Bronchial epithelial cell (primary cell): ENCODE results near the gene WDR18. TPM values are rescaled to one million over a fixed set of nuclear protein-coding genes. Genes with fewer than 3 reads are reported as not detected.

Source experiments
- DNase-seq: peaks from one replicate; pipeline ENCODE4 v3.0.0-alpha.2; 2010; ENCODE audit warnings: low read depth
- FAIRE-seq: peaks from 2 replicates; lab custom pipeline; 2011; peaks lifted over from hg19 to GRCh38; lab: Jason Lieb, UNC
- H3K27me3 ChIP-seq: 2 replicates; pipeline ENCODE4 v1.5.1; 2011; ENCODE audit warnings: low read length; ENCODE audit not compliant: control insufficient read depth, insufficient read depth
- H3K36me3 ChIP-seq: 2 replicates; pipeline ENCODE4 v1.5.1; 2011; ENCODE audit warnings: low read length; ENCODE audit not compliant: control insufficient read depth, insufficient read depth
- H3K4me3 ChIP-seq: 2 replicates; pipeline ENCODE4 v1.5.1; 2011; ENCODE audit warnings: mild to moderate bottlenecking, low read depth, low read length, control low read depth
- total RNA-seq: library from RNA; depleted of rRNA; stranded (reverse); fragments of >200 nt; gene quantifications from 2 replicates; pipeline ENCODE4 v1.2.1, GENCODE V29; 2014
- TF ChIP-seq, protein P1 (sequence below): IDR thresholded peaks from 2 replicates; pipeline ENCODE4 v1.5.1; 2011; ENCODE audit warnings: mild to moderate bottlenecking, moderate library complexity, low read length, control low read depth, inconsistent platforms; ENCODE audit not compliant: insufficient read depth, severe bottlenecking

WDR18 gene
- total RNA-seq, 1 donor from 2014 or later, result 36.3 TPM

GRCh38 chr19:947707-948539 lies 36.2 kb upstream of the WDR18 start:
- FAIRE-seq (no peak), DNase-seq (no peak)
- TF ChIP-seq, protein P1, sequence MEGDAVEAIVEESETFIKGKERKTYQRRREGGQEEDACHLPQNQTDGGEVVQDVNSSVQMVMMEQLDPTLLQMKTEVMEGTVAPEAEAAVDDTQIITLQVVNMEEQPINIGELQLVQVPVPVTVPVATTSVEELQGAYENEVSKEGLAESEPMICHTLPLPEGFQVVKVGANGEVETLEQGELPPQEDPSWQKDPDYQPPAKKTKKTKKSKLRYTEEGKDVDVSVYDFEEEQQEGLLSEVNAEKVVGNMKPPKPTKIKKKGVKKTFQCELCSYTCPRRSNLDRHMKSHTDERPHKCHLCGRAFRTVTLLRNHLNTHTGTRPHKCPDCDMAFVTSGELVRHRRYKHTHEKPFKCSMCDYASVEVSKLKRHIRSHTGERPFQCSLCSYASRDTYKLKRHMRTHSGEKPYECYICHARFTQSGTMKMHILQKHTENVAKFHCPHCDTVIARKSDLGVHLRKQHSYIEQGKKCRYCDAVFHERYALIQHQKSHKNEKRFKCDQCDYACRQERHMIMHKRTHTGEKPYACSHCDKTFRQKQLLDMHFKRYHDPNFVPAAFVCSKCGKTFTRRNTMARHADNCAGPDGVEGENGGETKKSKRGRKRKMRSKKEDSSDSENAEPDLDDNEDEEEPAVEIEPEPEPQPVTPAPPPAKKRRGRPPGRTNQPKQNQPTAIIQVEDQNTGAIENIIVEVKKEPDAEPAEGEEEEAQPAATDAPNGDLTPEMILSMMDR, result no peak
- Histone ChIP-seq H3K4me3 (no peak overlapping the region), H3K36me3 (peaks cover 4% of the 10 kb centered on the region), H3K27me3 (no peaks in the 10 kb centered on the region)

GRCh38 chr19:948842-949496 lies 35.2 kb upstream of the WDR18 start:
- TF ChIP-seq, protein P1, result no peak

GRCh38 chr19:950352-951066 lies 33.6 kb upstream of the WDR18 start:
- TF ChIP-seq, protein P1, result no peak
- Histone ChIP-seq H3K4me3 (no peak overlapping the region), H3K36me3 (no peaks in the 10 kb centered on the region), H3K27me3 (no peaks in the 10 kb centered on the region)
- no peak for DNase-seq
- FAIRE-seq, result no peak

More at GRCh38 chr19:948842-949496, 35.2 kb upstream of the WDR18 start:
- FAIRE-seq, result no peak
- DNase-seq, result no peak
- Histone ChIP-seq H3K27me3 (no peaks in the 10 kb centered on the region), H3K36me3 (peaks cover 1% of the 10 kb centered on the region), H3K4me3 (no peak overlapping the region)

DNA sequence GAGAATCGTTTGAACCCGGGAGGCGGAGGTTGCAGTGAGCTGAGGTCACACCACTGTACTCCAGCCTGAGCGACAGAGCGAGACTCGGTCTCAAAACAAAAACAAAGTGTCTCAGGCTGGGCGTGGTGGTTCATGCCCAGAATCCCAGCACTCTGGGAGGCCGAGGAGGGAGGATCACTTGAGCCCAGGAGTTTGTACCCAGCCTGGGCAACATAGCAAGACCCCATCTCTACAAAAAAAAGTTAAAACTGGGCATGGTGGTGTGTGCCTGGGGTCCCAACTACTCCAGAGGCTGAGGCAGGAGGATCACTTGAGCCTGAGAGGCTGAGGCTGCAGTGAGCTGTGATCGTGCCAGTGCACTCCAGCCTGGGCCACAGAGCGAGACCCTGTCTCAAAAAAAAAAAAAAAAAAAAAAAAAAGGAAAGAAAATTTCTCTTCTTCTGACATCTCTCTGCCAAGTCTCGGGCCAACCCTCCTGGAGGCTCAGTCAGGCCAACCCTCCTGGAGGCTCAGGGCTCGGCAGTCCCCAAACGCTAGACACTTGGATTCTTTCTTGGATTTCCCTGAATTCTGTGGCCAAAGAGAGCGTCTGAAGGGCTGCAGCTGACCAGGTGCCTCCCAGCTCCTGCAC lies 32.0 kb upstream of the WDR18 start:
- H3K27me3 ChIP-seq, result no peaks in the 10 kb centered on the region
- DNase-seq, result no peak
- FAIRE-seq, result no peak
- H3K4me3 ChIP-seq, result no peak overlapping the region
- no peaks in the 10 kb centered on the region for H3K36me3 ChIP-seq
- TF ChIP-seq, protein P1, result no peak

GRCh38 chr19:952680-953444 lies 31.3 kb upstream of the WDR18 start:
- Histone ChIP-seq H3K27me3 (no peaks in the 10 kb centered on the region), H3K36me3 (no peaks in the 10 kb centered on the region), H3K4me3 (peak overlapping the region; percentile 17)
- TF ChIP-seq, protein P1, result no peak
- peak; percentile 46 for DNase-seq
- no peak for FAIRE-seq
